Choroid plexus epithelial cell (primary cell): ENCODE measurements around the gene KTN1.

Source experiments
- DNase-seq: peaks from one replicate; pipeline ENCODE4 v3.0.0-alpha.2; 2010; ENCODE audit warnings: low read depth
- H3K4me3 ChIP-seq: 2 replicates; pipeline ENCODE4 v1.5.1; 2011; ENCODE audit warnings: low read depth, mild to moderate bottlenecking, control low read depth, low read length, moderate library complexity
- CTCF ChIP-seq: conservative IDR thresholded peaks from 2 replicates; pipeline ENCODE4 v1.5.1; 2011; ENCODE audit warnings: low read depth, mild to moderate bottlenecking, control low read depth, inconsistent platforms, low read length, moderate library complexity

KTN1 gene

GRCh38 chr14:55579724-55580469, at the start of gene KTN1:
TSS of gene KTN1 (plus strand) at chr14:55580207. CDS start at chr14:55612049, 31,842 bp downstream.
- no peak for TF ChIP-seq CTCF
- DNase-seq: peak; percentile 81

GRCh38 chr14:55530464-55530863, 49.5 kb upstream of the KTN1 start:
- no peak for DNase-seq

More at GRCh38 chr14:55579724-55580469, at the start of gene KTN1:
- peak within 1 kb of the TSS; percentile 88 for H3K4me3 ChIP-seq

GRCh38 chr14:55532645-55533344, 47.2 kb upstream of the KTN1 start:
- TF ChIP-seq CTCF: peak; percentile 35
- H3K4me3 ChIP-seq: no peak overlapping the region
- no peak for DNase-seq

More at GRCh38 chr14:55530464-55530863, 49.5 kb upstream of the KTN1 start:
- H3K4me3 ChIP-seq: no peak overlapping the region
- TF ChIP-seq CTCF: no peak

- DNase-seq: no peak
- H3K4me3 ChIP-seq: no peak overlapping the region
- no peak for TF ChIP-seq CTCF
These were observed 46.0 kb upstream of the KTN1 start for GRCh38 chr14:55533960-55534359.

- TF ChIP-seq CTCF: no peak
- H3K4me3 ChIP-seq: no peak overlapping the region
- DNase-seq: no peak
These were observed 44.3 kb upstream of the KTN1 start for GRCh38 chr14:55535516-55536203.

- H3K4me3 ChIP-seq: no peak overlapping the region
- no peak for TF ChIP-seq CTCF
- DNase-seq: no peak
These were observed 43.8 kb upstream of the KTN1 start for GRCh38 chr14:55536204-55536708.
